Omental fat pad (tissue), 4 donors: Measurements from ENCODE around the gene P4HA1. TPM values are rescaled to one million over a fixed set of nuclear protein-coding genes. Genes with fewer than 3 reads are reported as not detected.
A peak's percentile ranks its signal among the peaks of the same experiment; 100 is the strongest.

Experiments used
- ATAC-seq: fragments of 150-250 bp; one replicate; pipeline ENCODE4 v1.9.1; 2016; ENCODE audit warnings: mild to moderate bottlenecking, moderate library complexity; ENCODE audit not compliant: low FRiP score
- DNase-seq: peaks from one replicate; pipeline ENCODE4 v3.0.0-alpha.2; 2019; ENCODE audit warnings: low spot score
- CTCF ChIP-seq, 3 donors: fragments of 450-650 bp; IDR thresholded peaks; one replicate each; pipeline ENCODE4 v1.5.1; 2016 to 2017; ENCODE audit warnings: antibody characterized with exemption in 3 of 3, mild to moderate bottlenecking in 3 of 3, moderate library complexity in 2 of 3
- total RNA-seq, 4 donors: library from RNA; depleted of rRNA; stranded (reverse); fragments of >200 nt; gene quantifications; one replicate each; pipeline ENCODE4 v1.1.0, GENCODE V29; 2016

P4HA1 gene
- total RNA-seq, 4 donors from 2014 or later: 22.0 to 41.4 (median 37.8) TPM

- TF ChIP-seq CTCF (IDR thresholded peaks at IDR 0.05): no peak
- DNase-seq (no peak), ATAC-seq (no peak)
Observed at GRCh38 chr10:73079779-73080541, 16.7 kb downstream of the P4HA1 start.

- DNase-seq (no peak), ATAC-seq (peak; percentile 78)
- TF ChIP-seq CTCF (IDR thresholded peaks at IDR 0.05): no peak
Observed at GRCh38 chr10:73076360-73077183, 20.1 kb downstream of the P4HA1 start.

GRCh38 chr10:73075829-73076228, 20.8 kb downstream of the P4HA1 start:
- no peak for ATAC-seq
- no peak for DNase-seq
- no peak for TF ChIP-seq CTCF (IDR thresholded peaks at IDR 0.05)

- ATAC-seq (no peak), DNase-seq (no peak)
- no peak for TF ChIP-seq CTCF (IDR thresholded peaks at IDR 0.05)
Observed at GRCh38 chr10:73073627-73074026, 23.0 kb downstream of the P4HA1 start.

- DNase-seq (no peak), ATAC-seq (no peak)
- no peak for TF ChIP-seq CTCF (IDR thresholded peaks at IDR 0.05)
Observed at GRCh38 chr10:73065441-73065840, 31.2 kb downstream of the P4HA1 start.

GRCh38 chr10:73061743-73062142, 34.9 kb downstream of the P4HA1 start:
- DNase-seq (no peak), ATAC-seq (no peak)
- no peak for TF ChIP-seq CTCF (IDR thresholded peaks at IDR 0.05)
